ENCODE results near the gene SRL. TPM values are rescaled to one million over a fixed set of nuclear protein-coding genes. Genes with fewer than 3 reads are reported as not detected.
"Not testable (repeated sequence)": the region's sequence is repeated elsewhere in the genome, so short reads cannot be mapped to it uniquely, and the experiment has no call there.

The SRL gene
- total and polyA plus RNA-seq, 7 experiments from 2014 or later = not detected

GRCh38 chr16:4215106-4215505 is 26.8 kb downstream of the SRL start:
- no peaks in the 10 kb centered on the region for H3K36me3 Mint-ChIP-seq
- no peak for ATAC-seq
- no peak overlapping the region for H3K4me3 ChIP-seq (ENCODE audit: low read length)
- H3K9me3 Mint-ChIP-seq = no peaks in the 10 kb centered on the region
- no peaks in the 10 kb centered on the region for H3K4me1 Mint-ChIP-seq
- H3K27ac Mint-ChIP-seq = no peak overlapping the region
- no peak overlapping the region for H3K27ac ChIP-seq (ENCODE audit: low read depth, low read length)
- H3K27me3 ChIP-seq (ENCODE audit: control insufficient read depth in 2 of 2, insufficient read depth in 2 of 2, low read length in 2 of 2) = no peaks in the 10 kb centered on the region
- no peaks in the 10 kb centered on the region for H3K36me3 ChIP-seq (ENCODE audit: control insufficient read depth in 2 of 3, insufficient read depth in 3 of 3, low read length in 3 of 3)
- ChIA-PET CTCF (no interaction called here), POLR2A (no interaction called here)
- H3K4me1 ChIP-seq (ENCODE audit: control insufficient read depth in 2 of 2, insufficient read depth in 2 of 2, low read length in 2 of 2) = no peaks in the 10 kb centered on the region
- intact Hi-C loops (cut with micrococcal nuclease) = no loop called here
- H3K27me3 Mint-ChIP-seq = peaks cover 0 to 10% (median 0%) of the 10 kb centered on the region in 5 donors
- no peak overlapping the region for H3K4me3 Mint-ChIP-seq
- H3K9me3 ChIP-seq (ENCODE audit: control insufficient read depth in 2 of 3, low read length in 3 of 3) = no peaks in the 10 kb centered on the region
- no peak for DNase-seq

- Histone ChIP-seq H3K4me1 (ENCODE audit: control insufficient read depth in 2 of 2, insufficient read depth in 2 of 2, low read length in 2 of 2) (no peaks in the 10 kb centered on the region), H3K27ac (ENCODE audit: low read depth, low read length) (no peak overlapping the region), H3K36me3 (ENCODE audit: control insufficient read depth in 2 of 3, insufficient read depth in 3 of 3, low read length in 3 of 3) (no peaks in the 10 kb centered on the region), H3K9me3 (ENCODE audit: control insufficient read depth in 2 of 3, low read length in 3 of 3) (no peaks in the 10 kb centered on the region), H3K4me3 (ENCODE audit: low read length) (no peak overlapping the region), H3K27me3 (ENCODE audit: control insufficient read depth in 2 of 2, insufficient read depth in 2 of 2, low read length in 2 of 2) (no peaks in the 10 kb centered on the region)
- ChIA-PET POLR2A (no interaction called here), CTCF (interaction anchor here (0.7 kb wide), 1 partner anchor 63 kb away, joined by 3 read pairs; no protein-coding TSS in a partner anchor)
- Mint-ChIP-seq H3K27me3 (peaks cover 0 to 10% (median 0%) of the 10 kb centered on the region in 5 donors), H3K36me3 (no peaks in the 10 kb centered on the region), H3K9me3 (no peaks in the 10 kb centered on the region), H3K4me1 (no peaks in the 10 kb centered on the region), H3K27ac (no peak overlapping the region), H3K4me3 (no peak overlapping the region)
- DNase-seq (no peak), ATAC-seq (no peak)
- intact Hi-C loops (cut with micrococcal nuclease) = no loop called here
Measured at GRCh38 chr16:4214215-4214621, 27.7 kb downstream of the SRL start.

GRCh38 chr16:4213737-4214136 is 28.1 kb downstream of the SRL start:
- H3K9me3 ChIP-seq (ENCODE audit: control insufficient read depth in 2 of 3, low read length in 3 of 3) = no peaks in the 10 kb centered on the region
- DNase-seq = no peak
- H3K4me1 Mint-ChIP-seq = no peaks in the 10 kb centered on the region
- ChIA-PET CTCF (interaction anchor here (0.7 kb wide), 2 partner anchors 9 to 63 kb away, joined by 3 read pairs; no protein-coding TSS in a partner anchor), POLR2A (no interaction called here)
- no peak overlapping the region for H3K27ac Mint-ChIP-seq
- H3K4me3 ChIP-seq (ENCODE audit: low read length) = no peak overlapping the region
- intact Hi-C loops (cut with micrococcal nuclease) = no loop called here
- no peaks in the 10 kb centered on the region for H3K36me3 Mint-ChIP-seq
- ATAC-seq = no peak
- H3K27me3 ChIP-seq (ENCODE audit: control insufficient read depth in 2 of 2, insufficient read depth in 2 of 2, low read length in 2 of 2) = no peaks in the 10 kb centered on the region
- no peaks in the 10 kb centered on the region for H3K36me3 ChIP-seq (ENCODE audit: control insufficient read depth in 2 of 3, insufficient read depth in 3 of 3, low read length in 3 of 3)
- H3K27me3 Mint-ChIP-seq = peaks cover 0 to 10% (median 0%) of the 10 kb centered on the region in 5 donors
- H3K4me1 ChIP-seq (ENCODE audit: control insufficient read depth in 2 of 2, insufficient read depth in 2 of 2, low read length in 2 of 2) = no peaks in the 10 kb centered on the region
- no peak overlapping the region for H3K27ac ChIP-seq (ENCODE audit: low read depth, low read length)
- no peak overlapping the region for H3K4me3 Mint-ChIP-seq
- no peaks in the 10 kb centered on the region for H3K9me3 Mint-ChIP-seq

- peaks cover 0 to 11% (median 0%) of the 10 kb centered on the region in 5 donors for H3K27me3 Mint-ChIP-seq
- Histone ChIP-seq H3K27me3 (ENCODE audit: control insufficient read depth in 2 of 2, insufficient read depth in 2 of 2, low read length in 2 of 2) (no peaks in the 10 kb centered on the region), H3K9me3 (ENCODE audit: control insufficient read depth in 2 of 3, low read length in 3 of 3) (no peaks in the 10 kb centered on the region), H3K36me3 (ENCODE audit: control insufficient read depth in 2 of 3, insufficient read depth in 3 of 3, low read length in 3 of 3) (no peaks in the 10 kb centered on the region), H3K4me1 (ENCODE audit: control insufficient read depth in 2 of 2, insufficient read depth in 2 of 2, low read length in 2 of 2) (no peaks in the 10 kb centered on the region), H3K4me3 (ENCODE audit: low read length) (no peak overlapping the region), H3K27ac (ENCODE audit: low read depth, low read length) (no peak overlapping the region)
- no peak overlapping the region for H3K4me3 Mint-ChIP-seq
- CTCF ChIA-PET = interaction anchor here (0.7 kb wide), 1 partner anchor 8 kb away, joined by 3 read pairs; no protein-coding TSS in a partner anchor
- POLR2A ChIA-PET = no interaction called here
- H3K27ac Mint-ChIP-seq = no peak overlapping the region
- intact Hi-C loops (cut with micrococcal nuclease) = no loop called here
- H3K36me3 Mint-ChIP-seq = no peaks in the 10 kb centered on the region
- no peaks in the 10 kb centered on the region for H3K9me3 Mint-ChIP-seq
- peaks cover 0 to 6% (median under 1%) of the 10 kb centered on the region in 7 donors for H3K4me1 Mint-ChIP-seq
- ATAC-seq = no peak
- no peak for DNase-seq
Measured at GRCh38 chr16:4212934-4213296, 29.0 kb downstream of the SRL start.

GRCh38 chr16:4212211-4212933 is 29.5 kb downstream of the SRL start:
- CTCF ChIA-PET = no interaction called here

GRCh38 chr16:4211445-4212210 is 30.3 kb downstream of the SRL start:
- H3K9me3 ChIP-seq (ENCODE audit: control insufficient read depth in 2 of 3, low read length in 3 of 3); ATAC-seq; POLR2A ChIA-PET; H3K4me1 ChIP-seq (ENCODE audit: control insufficient read depth in 2 of 2, insufficient read depth in 2 of 2, low read length in 2 of 2); H3K9me3 Mint-ChIP-seq; DNase-seq; intact Hi-C loops (cut with micrococcal nuclease); H3K4me3 ChIP-seq (ENCODE audit: low read length); H3K36me3 Mint-ChIP-seq; H3K27me3 ChIP-seq (ENCODE audit: control insufficient read depth in 2 of 2, insufficient read depth in 2 of 2, low read length in 2 of 2); H3K27ac ChIP-seq (ENCODE audit: low read depth, low read length); H3K4me3 Mint-ChIP-seq; H3K27ac Mint-ChIP-seq; H3K36me3 ChIP-seq (ENCODE audit: control insufficient read depth in 2 of 3, insufficient read depth in 3 of 3, low read length in 3 of 3); CTCF ChIA-PET: not testable (repeated sequence)
- Mint-ChIP-seq H3K27me3 (peaks cover 0 to 18% (median 0%) of the 10 kb centered on the region in 5 donors), H3K4me1 (peaks cover 5 to 19% (median 9%) of the 10 kb centered on the region in 7 donors)

More at GRCh38 chr16:4212211-4212933, 29.5 kb downstream of the SRL start:
- Mint-ChIP-seq H3K9me3 (no peaks in the 10 kb centered on the region), H3K36me3 (no peaks in the 10 kb centered on the region), H3K4me1 (peaks cover 0 to 11% (median 2%) of the 10 kb centered on the region in 7 donors), H3K4me3 (no peak overlapping the region), H3K27ac (no peak overlapping the region), H3K27me3 (peaks cover 0 to 15% (median 0%) of the 10 kb centered on the region in 5 donors)
- H3K36me3 ChIP-seq (ENCODE audit: control insufficient read depth in 2 of 3, insufficient read depth in 3 of 3, low read length in 3 of 3) = no peaks in the 10 kb centered on the region
- H3K4me3 ChIP-seq (ENCODE audit: low read length) = no peak overlapping the region
- ATAC-seq (no peak), DNase-seq (no peak)
- no peaks in the 10 kb centered on the region for H3K27me3 ChIP-seq (ENCODE audit: control insufficient read depth in 2 of 2, insufficient read depth in 2 of 2, low read length in 2 of 2)
- H3K9me3 ChIP-seq (ENCODE audit: control insufficient read depth in 2 of 3, low read length in 3 of 3) = no peaks in the 10 kb centered on the region
- POLR2A ChIA-PET = no interaction called here
- peaks cover 0 to 2% of the 10 kb centered on the region in 2 donors for H3K4me1 ChIP-seq (ENCODE audit: control insufficient read depth in 2 of 2, insufficient read depth in 2 of 2, low read length in 2 of 2)
- no peak overlapping the region for H3K27ac ChIP-seq (ENCODE audit: low read depth, low read length)
- intact Hi-C loops (cut with micrococcal nuclease) = no loop called here

Data from naive thymus-derived CD4-positive, alpha-beta T cell (primary cell).